Lower leg skin (tissue), 4 donors: ENCODE measurements around the gene AIG1. TPM values are rescaled to one million over a fixed set of nuclear protein-coding genes. Genes with fewer than 3 reads are reported as not detected.
A peak's percentile ranks its signal among the peaks of the same experiment; 100 is the strongest.
"Not testable (repeated sequence)": the region's sequence is repeated elsewhere in the genome, so short reads cannot be mapped to it uniquely, and the experiment has no call there.

Experiments used
- DNase-seq, 2 donors: peaks; one replicate each; pipeline ENCODE4 v3.0.0-alpha.2; 2019; ENCODE audit warnings: low spot score in 2 of 2
- H3K4me3 ChIP-seq: fragments of 200-600 bp; sonication (generic); 2 replicates; pipeline ENCODE4 v1.5.1; 2017; ENCODE audit warnings: mild to moderate bottlenecking, low read depth; ENCODE audit not compliant: poor library complexity, severe bottlenecking
- CTCF ChIP-seq, 3 donors: fragments of 450-650 bp; IDR thresholded peaks; one replicate each; pipeline ENCODE4 v1.5.1; 2016; ENCODE audit warnings: antibody characterized with exemption in 3 of 3, mild to moderate bottlenecking in 3 of 3, moderate library complexity in 2 of 3
- POLR2A ChIP-seq, 2 donors: fragments of 450-650 bp; IDR thresholded peaks; one replicate each; pipeline ENCODE4 v1.6.1; 2016 to 2017; ENCODE audit warnings: antibody characterized with exemption in 2 of 2, mild to moderate bottlenecking in 1 of 2, moderate library complexity in 1 of 2
- WGBS, 2 donors: methylation state at CpG; one replicate each; pipeline ENCODE4 v1.1.5; 2018; 5-methylcytosine and 5-hydroxymethylcytosine counted together
- intact Hi-C: fragments of 100-400 bp; cut with DNase I; formaldehyde crosslinking; loops from one replicate; pipeline ENCODE4 v1.15.0; 2023; ENCODE audit warnings: low total_unique reads
- total RNA-seq, 4 donors: library from RNA; depleted of rRNA; stranded (reverse); fragments of >200 nt; gene quantifications; one replicate each; pipeline ENCODE4 v1.1.0, GENCODE V29; 2016

Gene AIG1
- 10 to 100 TPM; 12.2 to 21.4 (median 16.0) TPM for total RNA-seq

GRCh38 chr6:143060806-143061596, at the start of gene AIG1:
AIG1 (plus strand) TSS chr6:143060889; CDS start chr6:143060926, 37 bp downstream.
- H3K4me3 ChIP-seq: peak within 1 kb of the TSS; percentile 94
- DNase-seq: peak; percentile 48 to 93
- intact Hi-C loops: no loop called here
- WGBS, 2 donors: 14 to 25% methylated on average over 9 to 22 of the region's 50 CpGs
- TF ChIP-seq CTCF (IDR thresholded peaks at IDR 0.05): peak in 1 of 3 donors; percentile 28
- no peak for TF ChIP-seq POLR2A (IDR thresholded peaks at IDR 0.05)

GRCh38 chr6:143014764-143015163, 45.9 kb upstream of the AIG1 start:
- intact Hi-C loops: no loop called here

GRCh38 chr6:143015300-143015706, 45.4 kb upstream of the AIG1 start:
- WGBS, 2 donors: 88 to 92% methylated on average over 4 of the region's 4 CpGs
- TF ChIP-seq POLR2A (IDR thresholded peaks at IDR 0.05) (no peak), CTCF (IDR thresholded peaks at IDR 0.05) (no peak)
- DNase-seq: no peak
- intact Hi-C loops: no loop called here
- H3K4me3 ChIP-seq: no peak overlapping the region

More at GRCh38 chr6:143014764-143015163, 45.9 kb upstream of the AIG1 start:
- H3K4me3 ChIP-seq: no peak overlapping the region
- DNase-seq: no peak
- 90 to 94% methylated on average over 2 of the region's 2 CpGs for WGBS, 2 donors
- no peak for TF ChIP-seq CTCF (IDR thresholded peaks at IDR 0.05)
- no peak for TF ChIP-seq POLR2A (IDR thresholded peaks at IDR 0.05)

GRCh38 chr6:143018955-143019354, 41.7 kb upstream of the AIG1 start:
- intact Hi-C loops: no loop called here
- 62% methylated on average over 5 of the region's 5 CpGs for WGBS, 2 donors
- no peak overlapping the region for H3K4me3 ChIP-seq
- TF ChIP-seq CTCF (IDR thresholded peaks at IDR 0.05): no peak
- no peak for TF ChIP-seq POLR2A (IDR thresholded peaks at IDR 0.05)
- DNase-seq: no peak

- WGBS, 2 donors: 56 to 59% methylated on average over 2 of the region's 2 CpGs
- not testable (repeated sequence) for DNase-seq, H3K4me3 ChIP-seq
- intact Hi-C loops: loop anchor here (10.0 kb wide), 1 partner anchor 326 kb away; no protein-coding TSS in a partner anchor
These were observed 39.8 kb upstream of the AIG1 start for GRCh38 chr6:143020862-143021261.

- H3K4me3 ChIP-seq: no peak overlapping the region
- no peak for DNase-seq
- intact Hi-C loops: loop anchor here (10.0 kb wide), 1 partner anchor 327 kb away; no protein-coding TSS in a partner anchor
- WGBS, 2 donors: 92 to 94% methylated on average over 6 of the region's 6 CpGs
- TF ChIP-seq CTCF (IDR thresholded peaks at IDR 0.05): no peak
- TF ChIP-seq POLR2A (IDR thresholded peaks at IDR 0.05): no peak
These were observed 39.1 kb upstream of the AIG1 start for GRCh38 chr6:143021543-143021942.
